AG04450 (cell line): ENCODE measurements around the gene TCP1. TPM values are rescaled to one million over a fixed set of nuclear protein-coding genes. Genes with fewer than 3 reads are reported as not detected.

ENCODE experiments used
- CTCF ChIA-PET: fragments of 300-600, 350-600 bp; formaldehyde crosslinking; extraction: SDS; loops from one replicate; lab custom pipeline; 2022; ENCODE audit warnings: antibody characterized with exemption, inconsistent platforms; lab: Charles Lee
- POLR2A ChIA-PET: fragments of 350-600 bp; formaldehyde crosslinking; extraction: SDS; loops from one replicate; lab custom pipeline; 2021; ENCODE audit warnings: antibody characterized with exemption, inconsistent platforms; lab: Yijun Ruan, JAX
- DNase-seq: peaks from one replicate; pipeline ENCODE4 v3.0.0-alpha.2; 2011; ENCODE audit warnings: low read depth, low spot score
- H3K27ac ChIP-seq: one replicate; pipeline ENCODE4 v1.5.1; 2012; ENCODE audit warnings: low read depth, low read length, control low read depth
- H3K27me3 ChIP-seq: one replicate; pipeline ENCODE4 v1.6.0; 2012; ENCODE audit warnings: low read length; ENCODE audit not compliant: control insufficient read depth, insufficient read depth
- H3K4me3 ChIP-seq: 2 replicates; pipeline ENCODE4 v1.5.1; 2011; ENCODE audit warnings: mild to moderate bottlenecking, low read depth, low read length, control low read depth
- H3K9me3 ChIP-seq: 2 replicates; pipeline ENCODE4 v1.5.1; 2012; ENCODE audit warnings: low read length; ENCODE audit not compliant: control insufficient read depth, insufficient read depth
- polyA plus RNA-seq: library from polyadenylated mRNA; depleted of rRNA; stranded (reverse); fragments of >200 nt; gene quantifications from 2 replicates; pipeline ENCODE4 v1.2.3, GENCODE V29; 2011
- TF ChIP-seq, protein P1 (sequence below): IDR thresholded peaks from 2 replicates; pipeline ENCODE4 v1.5.1; 2011; ENCODE audit warnings: low read depth, low read length, control low read depth, inconsistent platforms

The TCP1 gene
- polyA plus RNA-seq, 1 experiment: 182 TPM

DNA sequence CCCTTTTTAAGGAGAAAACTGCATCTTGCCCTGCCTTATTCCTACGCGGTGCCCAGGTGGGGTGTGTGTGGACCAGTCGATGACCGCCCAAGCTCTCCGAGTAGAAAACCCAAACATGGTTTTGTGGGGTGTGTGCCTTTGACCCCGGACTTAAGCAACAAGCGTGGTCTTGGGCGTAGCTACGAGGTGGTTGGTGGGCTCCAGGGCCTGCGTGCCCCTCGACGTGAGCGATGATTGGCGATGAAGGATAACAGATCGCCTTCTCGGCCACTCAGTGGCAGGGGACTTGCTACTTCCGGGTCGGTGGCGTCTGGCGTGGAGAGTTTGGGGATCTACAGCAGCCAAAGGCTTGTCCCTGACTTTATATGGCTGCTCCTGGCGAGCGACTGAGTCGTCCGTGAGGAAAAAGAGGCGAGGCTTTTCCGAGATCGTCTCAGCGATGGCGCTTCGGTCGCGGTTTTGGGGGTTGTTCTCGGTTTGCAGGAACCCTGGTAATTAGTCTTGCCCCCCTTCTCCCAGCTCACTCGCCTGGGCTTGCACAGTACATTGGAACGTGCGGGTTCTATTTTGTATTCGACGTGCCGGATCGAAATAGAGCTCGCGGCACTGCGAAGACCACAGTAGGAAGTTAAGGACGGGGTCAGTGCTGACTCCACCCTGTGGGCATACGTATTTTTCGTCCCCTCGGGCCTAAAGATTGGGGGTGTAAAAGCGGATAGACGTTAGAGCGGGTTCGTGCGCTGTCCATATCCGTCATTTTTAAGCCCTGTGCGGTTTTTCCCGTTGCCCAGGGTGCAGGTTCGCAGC, 950 bp upstream of the TCP1 start, which contains the start of gene MRPL18:
Gene MRPL18 (plus strand): TSS at position 319 of the 807 bp plus-strand sequence. CDS start 121 bp downstream, at position 440.
- TF ChIP-seq, protein P1, sequence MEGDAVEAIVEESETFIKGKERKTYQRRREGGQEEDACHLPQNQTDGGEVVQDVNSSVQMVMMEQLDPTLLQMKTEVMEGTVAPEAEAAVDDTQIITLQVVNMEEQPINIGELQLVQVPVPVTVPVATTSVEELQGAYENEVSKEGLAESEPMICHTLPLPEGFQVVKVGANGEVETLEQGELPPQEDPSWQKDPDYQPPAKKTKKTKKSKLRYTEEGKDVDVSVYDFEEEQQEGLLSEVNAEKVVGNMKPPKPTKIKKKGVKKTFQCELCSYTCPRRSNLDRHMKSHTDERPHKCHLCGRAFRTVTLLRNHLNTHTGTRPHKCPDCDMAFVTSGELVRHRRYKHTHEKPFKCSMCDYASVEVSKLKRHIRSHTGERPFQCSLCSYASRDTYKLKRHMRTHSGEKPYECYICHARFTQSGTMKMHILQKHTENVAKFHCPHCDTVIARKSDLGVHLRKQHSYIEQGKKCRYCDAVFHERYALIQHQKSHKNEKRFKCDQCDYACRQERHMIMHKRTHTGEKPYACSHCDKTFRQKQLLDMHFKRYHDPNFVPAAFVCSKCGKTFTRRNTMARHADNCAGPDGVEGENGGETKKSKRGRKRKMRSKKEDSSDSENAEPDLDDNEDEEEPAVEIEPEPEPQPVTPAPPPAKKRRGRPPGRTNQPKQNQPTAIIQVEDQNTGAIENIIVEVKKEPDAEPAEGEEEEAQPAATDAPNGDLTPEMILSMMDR: no peak

DNA sequence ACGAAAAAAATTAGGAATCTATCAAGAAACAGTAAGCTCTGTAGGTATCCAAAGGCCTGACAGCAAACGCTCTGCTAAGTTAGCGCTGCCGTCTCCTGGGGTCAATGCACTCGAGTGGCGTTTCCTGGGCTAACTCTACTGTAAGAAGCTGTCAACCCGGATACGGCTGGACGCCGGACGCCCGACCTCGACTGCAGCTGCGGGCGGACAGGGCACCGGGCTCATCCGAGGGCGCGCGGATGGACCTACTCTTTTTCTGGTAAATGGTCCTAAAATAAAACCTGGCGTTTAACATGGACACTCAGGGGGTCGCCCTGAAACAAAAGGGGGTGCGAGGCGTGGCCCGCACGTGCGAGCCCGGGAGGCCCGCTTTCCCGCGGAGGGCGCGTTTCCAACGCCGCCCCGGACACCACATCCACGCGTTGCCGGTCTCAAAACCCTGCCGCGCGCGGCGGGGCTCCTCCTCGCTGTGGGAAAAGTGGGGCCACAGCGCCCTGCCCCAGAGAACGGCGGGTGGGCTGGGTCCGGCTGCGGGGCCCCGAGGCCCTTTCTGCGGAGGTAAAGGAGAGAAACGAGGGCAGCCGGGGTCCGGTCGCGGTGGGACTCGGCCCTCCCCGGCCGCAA, 537 bp downstream of the TCP1 start:
- CTCF ChIA-PET: interaction anchor here (1.1 kb wide), 1 partner anchor 98 kb away, joined by 7 read pairs; no protein-coding TSS in a partner anchor
- Histone ChIP-seq H3K27ac (peak overlapping the region; percentile 71), H3K9me3 (peaks cover 4% of the 10 kb centered on the region; the same call in 1 of the 2 replicates), H3K27me3 (no peaks in the 10 kb centered on the region), H3K4me3 (peak overlapping the region; percentile 98)
- DNase-seq: no peak
- POLR2A ChIA-PET: interaction anchor here (0.6 to 3.2 kb wide), 8 partner anchors 19 to 300 kb away, joined by 3 to 31 read pairs (median 4); partner anchors contain the start of genes ACAT2, SOD2 and WTAP
- TF ChIP-seq, protein P1: no peak

More for the DNA sequence above, 950 bp upstream of the TCP1 start, which contains the start of gene MRPL18:
- peaks cover 4% of the 10 kb centered on the region; the same call in 1 of the 2 replicates for H3K9me3 ChIP-seq
- H3K4me3 ChIP-seq: peak within 1 kb of the TSS; percentile 98
- DNase-seq: peak; percentile 93
- ChIA-PET POLR2A (interaction anchor here (0.6 to 3.2 kb wide), 8 partner anchors 29 to 1773 kb away, joined by 3 to 31 read pairs (median 7); partner anchors contain the start of genes ACAT2, SOD2 and WTAP), CTCF (interaction anchor here (0.7 to 2.7 kb wide), 4 partner anchors 63 to 298 kb away, joined by 3 to 16 read pairs (median 4); no protein-coding TSS in a partner anchor)
- peak within 1 kb of the TSS; percentile 83 for H3K27ac ChIP-seq
- no peaks in the 10 kb centered on the region for H3K27me3 ChIP-seq

DNA sequence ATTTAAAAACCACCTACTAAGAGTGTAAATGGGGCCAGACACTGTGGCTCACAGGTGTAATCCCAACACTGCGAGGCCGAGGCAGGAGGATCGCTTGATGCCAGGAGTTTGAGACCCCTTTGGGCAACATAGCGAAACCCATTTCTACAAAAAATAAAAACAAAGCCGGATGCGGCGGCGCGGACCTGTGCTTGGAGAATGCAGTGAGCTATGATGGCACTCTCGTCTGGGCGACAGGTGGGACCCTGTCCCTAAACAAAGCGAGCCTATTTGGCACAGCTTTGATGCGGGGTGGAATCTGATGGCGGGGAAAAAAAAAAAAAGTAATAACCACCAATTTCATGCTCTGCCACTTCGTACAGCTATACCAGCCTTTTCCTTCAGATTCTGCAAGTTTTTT, 1.1 kb downstream of the TCP1 start:
- no peak for DNase-seq
- TF ChIP-seq, protein P1: no peak
- ChIA-PET CTCF (interaction anchor here (0.6 to 1.1 kb wide), 2 partner anchors 97 to 285 kb away, joined by 5 to 7 read pairs; no protein-coding TSS in a partner anchor), POLR2A (interaction anchor here (0.7 to 3.2 kb wide), 3 partner anchors 28 to 95 kb away, joined by 5 to 31 read pairs (median 18); partner anchors contain the start of genes SOD2 and WTAP)
- Histone ChIP-seq H3K4me3 (peak overlapping the region; percentile 98), H3K27ac (no peak overlapping the region), H3K27me3 (no peaks in the 10 kb centered on the region), H3K9me3 (peaks cover 4% of the 10 kb centered on the region; the same call in 1 of the 2 replicates)

DNA sequence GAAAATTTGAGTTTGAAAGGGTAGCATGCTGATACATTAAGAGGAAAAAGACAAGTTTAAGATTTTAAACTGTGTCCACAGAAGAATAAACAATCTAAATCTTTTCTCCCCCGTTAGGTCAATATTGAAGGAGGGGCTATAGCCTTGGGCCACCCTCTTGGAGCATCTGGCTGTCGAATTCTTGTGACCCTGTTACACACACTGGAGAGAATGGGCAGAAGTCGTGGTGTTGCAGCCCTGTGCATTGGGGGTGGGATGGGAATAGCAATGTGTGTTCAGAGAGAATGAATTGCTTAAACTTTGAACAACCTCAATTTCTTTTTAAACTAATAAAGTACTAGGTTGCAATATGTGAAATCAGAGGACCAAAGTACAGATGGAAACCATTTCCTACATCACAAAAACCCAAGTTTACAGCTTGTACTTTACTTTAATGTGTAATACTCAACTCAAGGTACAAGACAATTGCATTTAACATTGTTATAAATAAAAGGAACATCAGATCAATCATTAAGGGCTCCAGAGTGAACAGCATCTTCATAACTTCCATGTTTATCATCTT, 10.8 kb downstream of the TCP1 start:
- TF ChIP-seq, protein P1: no peak
- no peak for DNase-seq
- H3K4me3 ChIP-seq: no peak overlapping the region
- H3K9me3 ChIP-seq: no peaks in the 10 kb centered on the region
- no peaks in the 10 kb centered on the region for H3K27me3 ChIP-seq
- CTCF ChIA-PET: interaction anchor here (0.6 to 1.0 kb wide), 2 partner anchors 88 to 741 kb away, joined by 3 read pairs; no protein-coding TSS in a partner anchor
- POLR2A ChIA-PET: no interaction called here
- no peak overlapping the region for H3K27ac ChIP-seq
